K562 (cell line): Measurements from ENCODE around the gene ERVH48-1. TPM values are rescaled to one million over a fixed set of nuclear protein-coding genes. Genes with fewer than 3 reads are reported as not detected.

Experiments
- CBFB ChIP-seq: sonication (generic); formaldehyde crosslinking; IDR thresholded peaks from 2 replicates; pipeline ENCODE4 v1.4.0; 2020; ENCODE audit warnings: mild to moderate bottlenecking, missing genetic modification reagents
- CREB3L1 ChIP-seq: fragments of 450-650 bp; IDR thresholded peaks from 2 replicates; pipeline ENCODE4 v1.6.1; 2014; ENCODE audit warnings: low read depth, mild to moderate bottlenecking, moderate library complexity, borderline replicate concordance
- HSF4 ChIP-seq: fragments of 250-450 bp; sonication (Bioruptor Pico); IDR thresholded peaks from 2 replicates; pipeline ENCODE4 v2.1.2; 2022; ENCODE audit warnings: mild to moderate bottlenecking, moderate library complexity, borderline replicate concordance
- IFI16 ChIP-seq: fragments of 250-450 bp; sonication (Bioruptor Pico); IDR thresholded peaks from 2 replicates; pipeline ENCODE4 v2.1.2; 2022; ENCODE audit warnings: mild to moderate bottlenecking, inconsistent platforms
- KLF10 ChIP-seq: fragments of 250-450 bp; sonication (Bioruptor Pico); IDR thresholded peaks from 2 replicates; pipeline ENCODE4 v1.6.1; 2021; ENCODE audit warnings: matching md5 sums
- RBM39 ChIP-seq: fragments of 200-400 bp; formaldehyde crosslinking; optimal IDR thresholded peaks from 2 replicates; pipeline ENCODE3; 2018; ENCODE audit warnings: low read depth, low read length
- TOE1 ChIP-seq, 2 experiments: fragments of 450-650 bp in 1 of 2; sonication (generic) in 1 of 2; formaldehyde crosslinking in 1 of 2; IDR thresholded peaks; 2 replicates each; pipeline versions ENCODE4 v1.7.1 to v1.8.0; 2016 to 2022; ENCODE audit warnings: borderline replicate concordance in 2 of 2, mild to moderate bottlenecking in 2 of 2, antibody characterized with exemption in 1 of 2, inconsistent platforms in 1 of 2, low read depth in 1 of 2, missing genetic modification reagents in 1 of 2, moderate library complexity in 1 of 2
- ZNF217 ChIP-seq: sonication (generic); formaldehyde crosslinking; IDR thresholded peaks from 2 replicates; pipeline ENCODE4 v1.8.0; 2022; ENCODE audit warnings: mild to moderate bottlenecking, missing genetic modification reagents
- ZNF263 ChIP-seq: sonication (generic); formaldehyde crosslinking; IDR thresholded peaks from 2 replicates; pipeline ENCODE4 v1.8.0; 2022; ENCODE audit warnings: mild to moderate bottlenecking, missing genetic modification reagents, borderline replicate concordance
- ZNF76 ChIP-seq: fragments of 250-450 bp; sonication (Bioruptor Pico); IDR thresholded peaks from 2 replicates; pipeline ENCODE4 v1.4.0; 2020; ENCODE audit warnings: mild to moderate bottlenecking, moderate library complexity, borderline replicate concordance
- polyA plus RNA-seq, 8 experiments: library from polyadenylated mRNA; depleted of rRNA in 4 of 8; stranded (reverse) in 5 of 8; unstranded in 3 of 8; fragments of >200 nt; fragmentation: Nextera tagmentation in 2 of 8; fragmentation: Illumina TruSeq in 1 of 8; extraction: Ambion mirVana in 2 of 8; extraction: Trizol in 1 of 8; gene quantifications; 2 replicates each; pipeline versions ENCODE4 v1.2.1 to v1.2.3, GENCODE V29; 2011 to 2014; ENCODE audit warnings: inconsistent platforms in 1 of 8, missing spikeins in 1 of 8
- total RNA-seq, 7 experiments: library from RNA; depleted of rRNA in 6 of 7; stranded (reverse); fragments of >200 nt in 6 of 7; fragmentation: Illumina TruSeq in 2 of 7; extraction: Trizol in 2 of 7; gene quantifications; 2 replicates each; pipeline versions ENCODE4 v1.2.1 to v1.2.3, GENCODE V29; 2011 to 2021; ENCODE audit warnings: low replicate concordance in 1 of 7
- TF ChIP-seq, protein P1 (sequence below): sonication (generic); formaldehyde crosslinking; IDR thresholded peaks from 2 replicates; pipeline ENCODE4 v1.8.0; 2023; ENCODE audit warnings: missing genetic modification reagents, mild to moderate bottlenecking, borderline replicate concordance
- TF ChIP-seq, protein P2 (sequence below): sonication (generic); formaldehyde crosslinking; IDR thresholded peaks from 2 replicates; pipeline ENCODE4 v1.8.0; 2022; ENCODE audit warnings: mild to moderate bottlenecking, low read depth, missing genetic modification reagents
- TF ChIP-seq, protein P3 (sequence below): fragments of 450-650 bp; IDR thresholded peaks from 2 replicates; pipeline ENCODE4 v1.7.0; 2016; ENCODE audit warnings: borderline replicate concordance
- TF ChIP-seq, protein P4 (sequence below): IDR thresholded peaks from 2 replicates; pipeline ENCODE4 v1.6.1; 2011; ENCODE audit warnings: borderline replicate concordance, low read depth, mild to moderate bottlenecking, moderate library complexity, low read length; ENCODE audit not compliant: insufficient read depth, poor library complexity, severe bottlenecking

The ERVH48-1 gene
- total and polyA plus RNA-seq, 9 of the 15 experiments (the other 6 are each of a cell fraction or from before 2014, with no cell fraction given), result 0.08 to 0.49 (median 0.16) TPM; not detected in 3

DNA sequence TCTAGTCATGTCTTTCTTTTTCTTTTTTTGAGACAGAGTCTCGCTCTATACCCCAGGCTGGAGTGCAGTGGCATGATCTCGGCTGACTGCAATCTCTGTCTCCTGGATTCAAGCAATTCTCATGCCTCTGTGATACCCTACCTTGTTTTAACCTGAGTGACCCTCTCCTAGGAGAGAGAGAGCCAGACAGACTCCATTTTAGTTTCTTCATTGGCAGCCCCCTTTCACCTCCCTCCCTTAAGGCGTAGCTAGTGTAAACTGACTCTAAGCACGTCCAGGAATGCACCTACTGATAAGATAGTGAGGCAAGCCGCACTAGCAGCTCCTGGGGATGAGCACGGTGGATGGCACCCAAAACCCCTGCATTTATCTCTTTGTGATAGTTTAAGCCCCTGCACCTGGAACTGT lies 43.8 kb upstream of the ERVH48-1 start (continued):
- TF ChIP-seq, protein P1, sequence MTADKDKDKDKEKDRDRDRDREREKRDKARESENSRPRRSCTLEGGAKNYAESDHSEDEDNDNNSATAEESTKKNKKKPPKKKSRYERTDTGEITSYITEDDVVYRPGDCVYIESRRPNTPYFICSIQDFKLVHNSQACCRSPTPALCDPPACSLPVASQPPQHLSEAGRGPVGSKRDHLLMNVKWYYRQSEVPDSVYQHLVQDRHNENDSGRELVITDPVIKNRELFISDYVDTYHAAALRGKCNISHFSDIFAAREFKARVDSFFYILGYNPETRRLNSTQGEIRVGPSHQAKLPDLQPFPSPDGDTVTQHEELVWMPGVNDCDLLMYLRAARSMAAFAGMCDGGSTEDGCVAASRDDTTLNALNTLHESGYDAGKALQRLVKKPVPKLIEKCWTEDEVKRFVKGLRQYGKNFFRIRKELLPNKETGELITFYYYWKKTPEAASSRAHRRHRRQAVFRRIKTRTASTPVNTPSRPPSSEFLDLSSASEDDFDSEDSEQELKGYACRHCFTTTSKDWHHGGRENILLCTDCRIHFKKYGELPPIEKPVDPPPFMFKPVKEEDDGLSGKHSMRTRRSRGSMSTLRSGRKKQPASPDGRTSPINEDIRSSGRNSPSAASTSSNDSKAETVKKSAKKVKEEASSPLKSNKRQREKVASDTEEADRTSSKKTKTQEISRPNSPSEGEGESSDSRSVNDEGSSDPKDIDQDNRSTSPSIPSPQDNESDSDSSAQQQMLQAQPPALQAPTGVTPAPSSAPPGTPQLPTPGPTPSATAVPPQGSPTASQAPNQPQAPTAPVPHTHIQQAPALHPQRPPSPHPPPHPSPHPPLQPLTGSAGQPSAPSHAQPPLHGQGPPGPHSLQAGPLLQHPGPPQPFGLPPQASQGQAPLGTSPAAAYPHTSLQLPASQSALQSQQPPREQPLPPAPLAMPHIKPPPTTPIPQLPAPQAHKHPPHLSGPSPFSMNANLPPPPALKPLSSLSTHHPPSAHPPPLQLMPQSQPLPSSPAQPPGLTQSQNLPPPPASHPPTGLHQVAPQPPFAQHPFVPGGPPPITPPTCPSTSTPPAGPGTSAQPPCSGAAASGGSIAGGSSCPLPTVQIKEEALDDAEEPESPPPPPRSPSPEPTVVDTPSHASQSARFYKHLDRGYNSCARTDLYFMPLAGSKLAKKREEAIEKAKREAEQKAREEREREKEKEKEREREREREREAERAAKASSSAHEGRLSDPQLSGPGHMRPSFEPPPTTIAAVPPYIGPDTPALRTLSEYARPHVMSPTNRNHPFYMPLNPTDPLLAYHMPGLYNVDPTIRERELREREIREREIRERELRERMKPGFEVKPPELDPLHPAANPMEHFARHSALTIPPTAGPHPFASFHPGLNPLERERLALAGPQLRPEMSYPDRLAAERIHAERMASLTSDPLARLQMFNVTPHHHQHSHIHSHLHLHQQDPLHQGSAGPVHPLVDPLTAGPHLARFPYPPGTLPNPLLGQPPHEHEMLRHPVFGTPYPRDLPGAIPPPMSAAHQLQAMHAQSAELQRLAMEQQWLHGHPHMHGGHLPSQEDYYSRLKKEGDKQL (CRISPR knock-in tag), result no peak
- TF ChIP-seq, protein P2, sequence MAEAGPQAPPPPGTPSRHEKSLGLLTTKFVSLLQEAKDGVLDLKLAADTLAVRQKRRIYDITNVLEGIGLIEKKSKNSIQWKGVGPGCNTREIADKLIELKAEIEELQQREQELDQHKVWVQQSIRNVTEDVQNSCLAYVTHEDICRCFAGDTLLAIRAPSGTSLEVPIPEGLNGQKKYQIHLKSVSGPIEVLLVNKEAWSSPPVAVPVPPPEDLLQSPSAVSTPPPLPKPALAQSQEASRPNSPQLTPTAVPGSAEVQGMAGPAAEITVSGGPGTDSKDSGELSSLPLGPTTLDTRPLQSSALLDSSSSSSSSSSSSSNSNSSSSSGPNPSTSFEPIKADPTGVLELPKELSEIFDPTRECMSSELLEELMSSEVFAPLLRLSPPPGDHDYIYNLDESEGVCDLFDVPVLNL, result no peak
- no peak for TF ChIP-seq ZNF217 (CRISPR knock-in tag)
- TF ChIP-seq HSF4 (CRISPR knock-in tag), result peak; percentile 78; the same call in 1 of the 2 replicates
- no peak for TF ChIP-seq CBFB
- TF ChIP-seq, protein P3, sequence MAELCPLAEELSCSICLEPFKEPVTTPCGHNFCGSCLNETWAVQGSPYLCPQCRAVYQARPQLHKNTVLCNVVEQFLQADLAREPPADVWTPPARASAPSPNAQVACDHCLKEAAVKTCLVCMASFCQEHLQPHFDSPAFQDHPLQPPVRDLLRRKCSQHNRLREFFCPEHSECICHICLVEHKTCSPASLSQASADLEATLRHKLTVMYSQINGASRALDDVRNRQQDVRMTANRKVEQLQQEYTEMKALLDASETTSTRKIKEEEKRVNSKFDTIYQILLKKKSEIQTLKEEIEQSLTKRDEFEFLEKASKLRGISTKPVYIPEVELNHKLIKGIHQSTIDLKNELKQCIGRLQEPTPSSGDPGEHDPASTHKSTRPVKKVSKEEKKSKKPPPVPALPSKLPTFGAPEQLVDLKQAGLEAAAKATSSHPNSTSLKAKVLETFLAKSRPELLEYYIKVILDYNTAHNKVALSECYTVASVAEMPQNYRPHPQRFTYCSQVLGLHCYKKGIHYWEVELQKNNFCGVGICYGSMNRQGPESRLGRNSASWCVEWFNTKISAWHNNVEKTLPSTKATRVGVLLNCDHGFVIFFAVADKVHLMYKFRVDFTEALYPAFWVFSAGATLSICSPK, result no peak
- TF ChIP-seq CREB3L1, result no peak
- no peak for TF ChIP-seq KLF10
- 0 out of 2 replicates have a peak, but pooled peaks have one; percentile 47 for TF ChIP-seq IFI16 (CRISPR knock-in tag)
- TF ChIP-seq, protein P4, sequence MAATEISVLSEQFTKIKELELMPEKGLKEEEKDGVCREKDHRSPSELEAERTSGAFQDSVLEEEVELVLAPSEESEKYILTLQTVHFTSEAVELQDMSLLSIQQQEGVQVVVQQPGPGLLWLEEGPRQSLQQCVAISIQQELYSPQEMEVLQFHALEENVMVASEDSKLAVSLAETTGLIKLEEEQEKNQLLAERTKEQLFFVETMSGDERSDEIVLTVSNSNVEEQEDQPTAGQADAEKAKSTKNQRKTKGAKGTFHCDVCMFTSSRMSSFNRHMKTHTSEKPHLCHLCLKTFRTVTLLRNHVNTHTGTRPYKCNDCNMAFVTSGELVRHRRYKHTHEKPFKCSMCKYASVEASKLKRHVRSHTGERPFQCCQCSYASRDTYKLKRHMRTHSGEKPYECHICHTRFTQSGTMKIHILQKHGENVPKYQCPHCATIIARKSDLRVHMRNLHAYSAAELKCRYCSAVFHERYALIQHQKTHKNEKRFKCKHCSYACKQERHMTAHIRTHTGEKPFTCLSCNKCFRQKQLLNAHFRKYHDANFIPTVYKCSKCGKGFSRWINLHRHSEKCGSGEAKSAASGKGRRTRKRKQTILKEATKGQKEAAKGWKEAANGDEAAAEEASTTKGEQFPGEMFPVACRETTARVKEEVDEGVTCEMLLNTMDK, result no peak
- no peak for TF ChIP-seq TOE1 (IDR thresholded peaks at IDR 0.05; ENCODE audit: borderline replicate concordance)
- TF ChIP-seq TOE1 (CRISPR knock-in tag; IDR thresholded peaks at IDR 0.05; ENCODE audit: borderline replicate concordance, low read depth), result no peak
- no peak for TF ChIP-seq RBM39
- 0 out of 2 replicates have a peak, but pooled peaks have one; percentile 50 for TF ChIP-seq ZNF76 (CRISPR knock-in tag)
- TF ChIP-seq ZNF263, result no peak
